GM21825 (cell line): ENCODE measurements around the gene INCA1.

Source experiments
- ATAC-seq: cut with Tn5 transposase; IDR thresholded peaks from one replicate; pipeline ENCODE4 v1.9.1; 2021; ENCODE audit warnings: mild to moderate bottlenecking, moderate library complexity; ENCODE audit not compliant: unreplicated experiment

The INCA1 gene

GRCh38 chr17:4938688-4939545 is 58.4 kb downstream of the INCA1 start:
- ATAC-seq, result no peak
